ENCODE results near the gene BMF.
A peak's percentile ranks its signal among the peaks of the same experiment; 100 is the strongest.
"Not testable (repeated sequence)": the region's sequence is repeated elsewhere in the genome, so short reads cannot be mapped to it uniquely, and the experiment has no call there.

The BMF gene

DNA sequence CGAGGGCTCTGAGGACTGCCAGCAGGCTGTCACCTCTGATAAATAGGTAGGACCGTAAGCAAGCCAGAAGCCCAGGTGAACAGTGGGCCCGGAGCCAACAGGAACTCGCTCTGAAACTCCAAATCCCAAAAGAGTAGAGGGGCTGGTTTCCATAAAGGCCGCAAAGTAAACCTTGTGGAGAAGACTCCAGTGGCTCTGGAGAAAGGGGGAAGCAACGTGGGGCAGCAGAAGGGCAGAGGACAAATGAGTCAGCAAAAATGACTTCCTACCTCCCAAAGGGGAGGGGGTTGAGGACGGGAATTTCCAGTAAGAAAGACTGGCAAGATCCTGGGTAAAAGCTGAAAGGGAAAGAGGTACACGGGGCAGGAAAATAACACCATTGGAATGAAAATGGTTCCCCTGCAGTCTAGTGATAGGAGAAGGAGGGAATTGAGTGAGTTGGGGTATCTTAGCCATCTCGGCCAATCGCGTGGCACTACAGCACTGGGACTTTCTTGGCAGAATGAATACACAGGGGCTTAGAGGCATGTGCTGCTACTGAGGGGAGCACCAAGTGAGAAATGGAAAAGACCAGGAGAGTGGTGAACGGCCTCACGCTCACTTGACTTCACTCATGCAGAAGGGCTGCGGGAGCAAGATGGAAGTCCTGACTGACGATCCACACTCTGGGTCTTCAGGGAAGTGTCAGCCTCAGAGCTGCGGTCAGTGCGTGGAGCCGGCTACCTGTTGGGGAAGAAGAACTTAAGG lies 33.2 kb downstream of the BMF start:
- Histone ChIP-seq H3K36me3 (no peaks in the 10 kb centered on the region), H3K4me3 (ENCODE audit: low read depth, low read length) (no peak overlapping the region), H3K9me3 (ENCODE audit: severe bottlenecking) (no peaks in the 10 kb centered on the region), H3K27me3 (ENCODE audit: insufficient read depth, low read depth, severe bottlenecking) (no peaks in the 10 kb centered on the region), H3K27ac (no peak overlapping the region)
- DNase-seq, result no peak
- TF ChIP-seq, protein P1, sequence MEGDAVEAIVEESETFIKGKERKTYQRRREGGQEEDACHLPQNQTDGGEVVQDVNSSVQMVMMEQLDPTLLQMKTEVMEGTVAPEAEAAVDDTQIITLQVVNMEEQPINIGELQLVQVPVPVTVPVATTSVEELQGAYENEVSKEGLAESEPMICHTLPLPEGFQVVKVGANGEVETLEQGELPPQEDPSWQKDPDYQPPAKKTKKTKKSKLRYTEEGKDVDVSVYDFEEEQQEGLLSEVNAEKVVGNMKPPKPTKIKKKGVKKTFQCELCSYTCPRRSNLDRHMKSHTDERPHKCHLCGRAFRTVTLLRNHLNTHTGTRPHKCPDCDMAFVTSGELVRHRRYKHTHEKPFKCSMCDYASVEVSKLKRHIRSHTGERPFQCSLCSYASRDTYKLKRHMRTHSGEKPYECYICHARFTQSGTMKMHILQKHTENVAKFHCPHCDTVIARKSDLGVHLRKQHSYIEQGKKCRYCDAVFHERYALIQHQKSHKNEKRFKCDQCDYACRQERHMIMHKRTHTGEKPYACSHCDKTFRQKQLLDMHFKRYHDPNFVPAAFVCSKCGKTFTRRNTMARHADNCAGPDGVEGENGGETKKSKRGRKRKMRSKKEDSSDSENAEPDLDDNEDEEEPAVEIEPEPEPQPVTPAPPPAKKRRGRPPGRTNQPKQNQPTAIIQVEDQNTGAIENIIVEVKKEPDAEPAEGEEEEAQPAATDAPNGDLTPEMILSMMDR (IDR thresholded peaks at IDR 0.05; ENCODE audit: low read depth, low read length), result no peak

DNA sequence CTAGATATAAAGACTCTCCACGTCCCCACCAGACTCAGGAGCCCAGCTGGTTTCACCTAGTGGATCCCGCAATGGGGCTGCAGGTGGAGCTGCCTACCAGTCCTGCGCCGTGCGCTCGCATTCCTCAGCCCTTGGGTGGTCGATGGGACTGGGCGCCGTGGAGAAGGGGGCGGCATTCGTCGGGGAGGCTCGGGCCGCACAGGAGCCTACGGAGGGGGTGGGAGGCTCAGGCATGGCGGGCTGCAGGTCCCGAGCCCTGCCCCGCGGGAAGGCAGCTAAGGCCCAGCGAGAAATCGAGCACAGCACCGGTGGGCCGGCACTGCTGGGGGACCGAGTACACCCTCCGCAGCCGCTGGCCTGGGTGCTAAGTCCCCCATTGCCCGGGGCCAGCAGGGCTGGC lies 34.0 kb downstream of the BMF start:
- H3K27ac ChIP-seq; H3K36me3 ChIP-seq; DNase-seq; H3K4me3 ChIP-seq (ENCODE audit: low read depth, low read length); H3K27me3 ChIP-seq (ENCODE audit: insufficient read depth, low read depth, severe bottlenecking); H3K9me3 ChIP-seq (ENCODE audit: severe bottlenecking): not testable (repeated sequence)

DNA sequence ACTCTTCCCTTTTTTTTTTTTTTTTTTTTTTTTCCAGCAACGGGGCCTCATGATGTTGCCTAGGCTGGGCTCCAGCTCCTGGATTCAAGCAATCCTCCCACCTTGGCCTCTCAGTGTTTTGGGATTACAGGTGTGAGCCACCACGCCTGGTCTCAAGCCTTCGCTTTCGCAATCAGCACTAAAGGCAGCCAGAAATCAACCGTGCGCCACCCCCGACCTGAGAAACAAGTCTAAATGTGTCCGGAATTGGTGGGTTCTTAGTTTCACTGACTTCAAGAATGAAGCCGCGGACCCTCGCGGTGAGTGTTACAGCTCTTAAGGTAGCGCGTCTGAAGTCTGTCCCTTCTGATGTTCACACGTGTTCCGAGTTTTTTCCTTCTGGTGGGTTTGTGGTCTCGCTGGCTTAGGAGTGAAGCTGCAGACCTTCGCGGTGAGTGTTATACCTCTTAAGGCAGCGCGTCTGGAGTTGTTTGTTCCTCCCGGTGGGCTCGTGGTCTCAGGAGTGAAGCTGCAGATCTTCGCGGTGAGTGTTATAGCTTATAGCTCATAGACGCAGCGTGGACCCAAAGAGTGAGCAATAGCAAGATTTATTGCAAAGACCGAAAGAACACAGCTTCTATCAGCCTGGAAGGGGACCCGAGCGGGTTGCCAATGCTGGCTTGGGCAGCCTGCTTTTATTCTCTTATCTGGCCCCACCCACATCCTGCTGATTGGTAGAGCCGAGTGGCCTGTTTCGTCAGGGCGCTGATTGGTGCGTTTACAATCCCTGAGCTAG lies 34.8 kb downstream of the BMF start:
- H3K36me3 ChIP-seq; H3K27ac ChIP-seq; DNase-seq; H3K9me3 ChIP-seq (ENCODE audit: severe bottlenecking); H3K27me3 ChIP-seq (ENCODE audit: insufficient read depth, low read depth, severe bottlenecking); H3K4me3 ChIP-seq (ENCODE audit: low read depth, low read length): not testable (repeated sequence)

DNA sequence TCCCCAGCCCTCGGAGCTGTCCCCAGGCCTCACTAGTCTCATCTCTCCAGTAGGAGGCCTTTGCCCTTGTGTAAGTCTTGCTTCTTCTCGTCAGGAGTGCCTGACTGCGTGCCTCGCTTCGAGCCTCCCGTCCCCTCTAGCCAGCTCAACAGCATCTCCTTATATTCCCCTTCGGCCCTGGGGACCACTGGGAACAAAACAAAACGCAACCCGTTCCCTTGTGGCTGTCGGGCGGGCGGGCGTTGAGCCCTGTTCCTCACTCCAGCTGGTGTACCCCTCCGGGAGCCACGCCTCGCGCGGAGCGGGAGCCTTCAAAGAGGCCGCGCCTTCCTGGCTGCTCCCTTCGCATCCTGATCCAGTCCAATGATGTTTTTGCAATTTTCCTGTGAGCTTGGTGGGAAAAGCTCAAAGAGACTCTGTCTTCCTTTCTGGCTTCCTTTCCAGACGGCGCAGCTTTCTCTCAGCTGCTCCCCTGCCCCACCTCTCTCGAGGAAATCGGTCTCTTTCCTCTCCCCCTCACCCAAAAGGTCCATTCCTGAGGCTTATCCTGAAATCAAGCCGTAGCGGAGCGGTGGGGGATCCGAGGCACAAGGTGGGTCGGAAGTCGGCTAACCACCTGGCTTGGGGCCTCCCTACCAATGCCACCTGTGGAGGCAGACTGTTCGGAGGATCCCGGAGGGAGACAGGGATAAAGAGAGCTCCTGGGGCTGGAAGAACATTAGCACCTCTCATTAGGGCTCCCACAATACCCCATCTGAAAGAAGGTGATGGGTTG lies 36.3 kb downstream of the BMF start:
- TF ChIP-seq, protein P1 (IDR thresholded peaks at IDR 0.05; ENCODE audit: low read depth, low read length), result no peak
- DNase-seq, result no peak

DNA sequence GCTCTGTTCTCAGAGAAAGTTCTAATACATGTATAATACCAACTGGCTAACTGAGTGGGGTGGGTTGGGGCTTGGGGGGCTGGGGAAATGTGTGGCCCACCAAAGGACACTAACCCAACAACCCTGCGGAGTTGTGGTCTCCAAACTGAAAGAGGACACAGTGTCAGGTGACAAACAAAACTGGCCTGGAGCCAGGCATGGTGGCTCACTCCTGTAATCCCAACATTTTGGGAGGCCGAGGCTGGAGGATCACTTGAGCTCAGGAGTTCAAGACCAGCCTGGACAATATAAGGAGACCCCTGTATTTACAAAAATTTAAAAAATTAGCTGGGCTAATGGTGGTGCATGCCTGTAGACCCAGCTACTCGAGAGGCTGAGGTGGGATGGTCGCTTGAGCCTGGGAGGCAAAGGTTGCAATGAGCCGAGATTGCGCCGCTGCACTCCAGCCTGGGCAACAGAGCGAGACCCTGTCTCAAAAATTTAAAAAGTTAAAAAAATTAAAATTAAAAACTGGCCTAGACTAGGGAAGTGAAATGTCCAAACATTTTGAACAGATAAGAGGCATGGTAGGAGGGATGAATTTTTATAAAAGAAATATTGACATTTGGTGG lies 38.0 kb downstream of the BMF start:
- Histone ChIP-seq H3K27me3 (ENCODE audit: insufficient read depth, low read depth, severe bottlenecking) (no peaks in the 10 kb centered on the region), H3K4me3 (ENCODE audit: low read depth, low read length) (no peak overlapping the region), H3K27ac (no peak overlapping the region), H3K36me3 (no peaks in the 10 kb centered on the region), H3K9me3 (ENCODE audit: severe bottlenecking) (no peaks in the 10 kb centered on the region)
- DNase-seq, result no peak
- TF ChIP-seq, protein P1 (IDR thresholded peaks at IDR 0.05; ENCODE audit: low read depth, low read length), result no peak

More for the DNA sequence above, 36.3 kb downstream of the BMF start:
- Histone ChIP-seq H3K36me3 (no peaks in the 10 kb centered on the region), H3K27ac (no peak overlapping the region), H3K4me3 (ENCODE audit: low read depth, low read length) (no peak overlapping the region), H3K27me3 (ENCODE audit: insufficient read depth, low read depth, severe bottlenecking) (no peaks in the 10 kb centered on the region), H3K9me3 (ENCODE audit: severe bottlenecking) (no peaks in the 10 kb centered on the region)

DNA sequence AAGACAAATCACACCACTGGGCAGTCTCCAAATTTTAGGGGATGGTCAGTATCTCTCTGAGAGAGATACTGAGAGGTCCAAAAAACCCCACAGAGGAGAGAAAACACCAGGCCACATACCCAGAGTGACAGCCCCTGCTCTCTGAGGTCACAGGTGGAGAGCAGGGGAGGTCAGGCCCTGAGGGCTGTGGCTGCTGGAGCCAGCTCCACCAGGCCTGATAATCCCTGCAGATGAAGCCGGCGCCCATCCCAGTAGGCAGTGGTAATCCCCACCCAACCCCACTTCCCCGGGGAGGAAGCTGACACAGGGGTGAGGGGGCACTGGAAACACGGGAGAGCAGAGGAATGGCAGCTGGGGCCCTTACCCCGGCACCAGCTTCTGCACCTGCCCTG lies 38.5 kb downstream of the BMF start:
- no peak overlapping the region for H3K4me3 ChIP-seq (ENCODE audit: low read depth, low read length)
- TF ChIP-seq, protein P1 (IDR thresholded peaks at IDR 0.05; ENCODE audit: low read depth, low read length), result no peak
- H3K27me3 ChIP-seq (ENCODE audit: insufficient read depth, low read depth, severe bottlenecking), result no peaks in the 10 kb centered on the region
- H3K9me3 ChIP-seq (ENCODE audit: severe bottlenecking), result no peaks in the 10 kb centered on the region
- H3K36me3 ChIP-seq, result no peaks in the 10 kb centered on the region
- DNase-seq, result peak; percentile 71
- H3K27ac ChIP-seq, result peak overlapping the region; percentile 61
